Measurements from ENCODE around the gene CHAC1.
"Not testable (repeated sequence)": the region's sequence is repeated elsewhere in the genome, so short reads cannot be mapped to it uniquely, and the experiment has no call there.

CHAC1 gene

GRCh38 chr15:40938536-40938870 is 14.8 kb upstream of the CHAC1 start:
- DNase-seq, result no peak

- DNase-seq, result peak in 2 of 3 donors; percentile 47 to 50
Observed at GRCh38 chr15:40940296-40940801, 12.9 kb upstream of the CHAC1 start.

GRCh38 chr15:40941068-40941527 is 12.2 kb upstream of the CHAC1 start:
- DNase-seq, result no peak

- peak; percentile 89 to 96 (median 92) for DNase-seq
Observed at GRCh38 chr15:40941528-40942336, 11.5 kb upstream of the CHAC1 start.

- DNase-seq, result peak in 2 of 3 donors; percentile 22 to 31
Observed at GRCh38 chr15:40942337-40942854, 10.9 kb upstream of the CHAC1 start.

GRCh38 chr15:40942878-40943277 is 10.4 kb upstream of the CHAC1 start:
- DNase-seq, result no peak

GRCh38 chr15:40943764-40944365 is 9.4 kb upstream of the CHAC1 start:
- no peak for DNase-seq

GRCh38 chr15:40944510-40945296 is 8.6 kb upstream of the CHAC1 start:
- no peak for DNase-seq

GRCh38 chr15:40948706-40949473 is 4.4 kb upstream of the CHAC1 start:
- DNase-seq, result no peak

- no peak for DNase-seq
Observed at GRCh38 chr15:40949756-40950207, 3.5 kb upstream of the CHAC1 start.

- no peak for DNase-seq
Observed at GRCh38 chr15:40951764-40952163, 1.5 kb upstream of the CHAC1 start.

- DNase-seq, result no peak
Observed at GRCh38 chr15:40952301-40952900, 870 bp upstream of the CHAC1 start.

- no peak for DNase-seq
Observed at GRCh38 chr15:40953713-40954074, 423 bp downstream of the CHAC1 start.

GRCh38 chr15:40954158-40954848 is 1.0 kb downstream of the CHAC1 start:
- DNase-seq, result not testable (repeated sequence)

- DNase-seq, result no peak
Observed at GRCh38 chr15:40955141-40955903, 2.1 kb downstream of the CHAC1 start.

GRCh38 chr15:40955930-40956540 is 2.8 kb downstream of the CHAC1 start:
- no peak for DNase-seq

- no peak for DNase-seq
Observed at GRCh38 chr15:40956541-40956982, 3.3 kb downstream of the CHAC1 start.

- DNase-seq, result no peak
Observed at GRCh38 chr15:40957041-40957555, 3.8 kb downstream of the CHAC1 start.

- no peak for DNase-seq
Observed at GRCh38 chr15:40957581-40958051, 4.3 kb downstream of the CHAC1 start.

GRCh38 chr15:40958146-40958545 is 4.9 kb downstream of the CHAC1 start:
- DNase-seq, result no peak

All from suppressor macrophage treated with lipopolysaccharide for 1 hour (primary cell).